Measurements from ENCODE around the gene CTAG1A.
A peak's percentile ranks its signal among the peaks of the same experiment; 100 is the strongest.
"Not testable (repeated sequence)": the region's sequence is repeated elsewhere in the genome, so short reads cannot be mapped to it uniquely, and the experiment has no call there.

CTAG1A gene

GRCh38 chrX:154584585-154585183 lies at the start of gene CTAG1A:
Gene CTAG1A, plus strand, starts transcription at chrX:154585133. Its CDS starts 74 bp downstream, at chrX:154585207.
- DNase-seq = not testable (repeated sequence)

- DNase-seq = no peak
Observed at GRCh38 chrX:154535892-154536291, 49.0 kb upstream of the CTAG1A start.

- DNase-seq = no peak
Observed at GRCh38 chrX:154539077-154539476, 45.9 kb upstream of the CTAG1A start.

GRCh38 chrX:154540365-154540764 lies 44.6 kb upstream of the CTAG1A start:
- DNase-seq = not testable (repeated sequence)

GRCh38 chrX:154540897-154541535 lies 43.9 kb upstream of the CTAG1A start:
- no peak for DNase-seq

GRCh38 chrX:154541589-154541895 lies 43.4 kb upstream of the CTAG1A start:
- no peak for DNase-seq

- DNase-seq = no peak
Observed at GRCh38 chrX:154541896-154542722, 42.8 kb upstream of the CTAG1A start.

- DNase-seq = no peak
Observed at GRCh38 chrX:154542723-154543424, 42.1 kb upstream of the CTAG1A start.

- DNase-seq = no peak
Observed at GRCh38 chrX:154545673-154546274, 39.2 kb upstream of the CTAG1A start.

- DNase-seq = peak; percentile 52 to 84 (median 74)
Observed at GRCh38 chrX:154546354-154547244, 38.3 kb upstream of the CTAG1A start, which contains the start of gene G6PD. Gene G6PD, minus strand, starts transcription at chrX:154546846. Its CDS starts 691 bp downstream, at chrX:154546155.

- DNase-seq = peak; percentile 60 to 86 (median 74)
Observed at GRCh38 chrX:154547245-154548027, 37.5 kb upstream of the CTAG1A start, which contains the start of gene IKBKG. Gene IKBKG, plus strand, starts transcription at chrX:154547620. Its CDS starts 4,383 bp downstream, at chrX:154552003.

- no peak for DNase-seq
Observed at GRCh38 chrX:154548028-154548316, 37.0 kb upstream of the CTAG1A start.

- no peak for DNase-seq
Observed at GRCh38 chrX:154549766-154550165, 35.2 kb upstream of the CTAG1A start.

- not testable (repeated sequence) for DNase-seq
Observed at GRCh38 chrX:154552112-154552806, 32.7 kb upstream of the CTAG1A start.

GRCh38 chrX:154558060-154558690 lies 26.8 kb upstream of the CTAG1A start:
- not testable (repeated sequence) for DNase-seq

GRCh38 chrX:154558896-154559295 lies 26.0 kb upstream of the CTAG1A start:
- not testable (repeated sequence) for DNase-seq

GRCh38 chrX:154560326-154560725 lies 24.6 kb upstream of the CTAG1A start:
- not testable (repeated sequence) for DNase-seq

GRCh38 chrX:154562295-154562694 lies 22.6 kb upstream of the CTAG1A start:
- DNase-seq = not testable (repeated sequence)

- not testable (repeated sequence) for DNase-seq
Observed at GRCh38 chrX:154570361-154570760, 14.6 kb upstream of the CTAG1A start.

GRCh38 chrX:154573061-154573460 lies 11.9 kb upstream of the CTAG1A start:
- DNase-seq = not testable (repeated sequence)
